ENCODE measurements around the gene CARMIL1. TPM values are rescaled to one million over a fixed set of nuclear protein-coding genes. Genes with fewer than 3 reads are reported as not detected.

The CARMIL1 gene
- total and polyA plus RNA-seq, 2 of the 8 experiments (the other 6 are each of a cell fraction or from before 2014, with no cell fraction given): 20.3 to 40.4 TPM

DNA sequence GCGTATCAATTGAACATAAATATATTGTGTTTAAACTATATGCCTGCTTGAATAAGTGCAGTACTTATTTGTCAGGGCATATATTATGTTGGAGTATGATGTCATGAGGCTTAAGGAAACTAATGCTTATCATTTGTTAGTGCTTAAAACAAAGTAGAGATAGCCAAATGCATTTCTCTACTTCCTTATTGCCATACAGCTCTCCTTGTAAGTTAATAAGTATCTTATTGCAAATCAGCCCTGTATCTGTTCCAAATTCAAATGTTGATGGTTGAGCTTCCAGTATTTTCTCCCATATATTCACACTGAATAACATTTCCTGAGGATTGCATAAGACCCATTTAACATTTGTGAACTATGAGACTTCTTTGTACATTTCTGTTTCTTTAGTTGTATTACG, 57.8 kb downstream of the CARMIL1 start:
- DNase-seq (ENCODE audit: low read depth in 1 of 2, low spot score in 2 of 2): no peak
- no peak overlapping the region for H2AFZ ChIP-seq (ENCODE audit: low read length)
- ChIA-PET POLR2A (ENCODE audit: partially characterized antibody) (no interaction called here), CTCF (ENCODE audit: partially characterized antibody) (interaction anchor here (0.9 to 1.3 kb wide), 2 partner anchors 10 to 71 kb away, joined by 3 read pairs; no protein-coding TSS in a partner anchor)
- no peaks in the 10 kb centered on the region for H3K27me3 ChIP-seq (replicated peaks in 1 of 4; ENCODE audit: control insufficient read depth in 3 of 4, extremely low read depth in 1 of 4, insufficient read depth in 3 of 4, low read length in 3 of 4)
- H3K9ac ChIP-seq (replicated peaks in 1 of 4; ENCODE audit: extremely low read depth in 1 of 4, low read depth in 3 of 4, low read length in 3 of 4): no peak overlapping the region
- H3K79me2 ChIP-seq (ENCODE audit: control insufficient read depth in 1 of 2, insufficient read depth in 2 of 2, low read length in 2 of 2): peaks cover 0 to 91% of the 10 kb centered on the region in 2 experiments; a peak in 3 of 4 replicates
- no peak overlapping the region for H3K27ac ChIP-seq (ENCODE audit: low read depth, low read length)
- H3K4me1 ChIP-seq (replicated peaks in 1 of 4; ENCODE audit: control insufficient read depth in 3 of 4, insufficient read depth in 4 of 4, low read length in 3 of 4): peaks cover 8 to 23% (median 13%) of the 10 kb centered on the region in 4 experiments
- H3K23me2 ChIP-seq (ENCODE audit: low read depth, low read length): no peaks in the 10 kb centered on the region
- no peak overlapping the region for H4K91ac ChIP-seq (replicated peaks; ENCODE audit: insufficient read length, low read length)
- TF ChIP-seq EZH2 (IDR thresholded peaks at IDR 0.05; ENCODE audit: low read depth, low read length, severe bottlenecking) (no peak), SRF (IDR thresholded peaks at IDR 0.05; ENCODE audit: low read depth, low read length) (no peak), POLR2AphosphoS5 (IDR thresholded peaks at IDR 0.05; ENCODE audit: low read depth, low read length) (no peak), BACH1 (IDR thresholded peaks at IDR 0.05; ENCODE audit: low read length) (no peak), NANOG (IDR thresholded peaks at IDR 0.05; ENCODE audit: insufficient read depth, low read depth, low read length, poor library complexity, severe bottlenecking) (no peak)
- H4K20me1 ChIP-seq (replicated peaks in 1 of 2; ENCODE audit: control insufficient read depth in 1 of 2, insufficient read depth in 2 of 2, low read length in 2 of 2): no peaks in the 10 kb centered on the region
- no peak overlapping the region for H2BK15ac ChIP-seq (ENCODE audit: low read length)
- no peak overlapping the region for H2BK5ac ChIP-seq (ENCODE audit: low read depth, low read length)
- H3K9me3 ChIP-seq (ENCODE audit: insufficient read depth in 2 of 2, low read depth in 1 of 2, low read length in 1 of 2): no peaks in the 10 kb centered on the region
- H2BK120ac ChIP-seq (replicated peaks; ENCODE audit: low read depth, low read length): no peak overlapping the region
- WGBS, 2 experiments (ENCODE audit: extremely low coverage in 1 of 2, insufficient coverage in 1 of 2, insufficient read length in 1 of 2, insufficient replicate concordance in 2 of 2, low coverage in 1 of 2, low lambda C conversion rate in 2 of 2, missing lambda C conversion rate in 1 of 2): 93% methylated on average over 2 of the region's 2 CpGs; no CpG with 5 or more reads in 1 of the 2 experiments
- no peak overlapping the region for H3K56ac ChIP-seq (replicated peaks; ENCODE audit: insufficient read length, low read depth, low read length)
- FAIRE-seq: no peak
- H3K23ac ChIP-seq (ENCODE audit: insufficient read length): no peak overlapping the region
- H3K18ac ChIP-seq (ENCODE audit: extremely low read depth, low read length): no peak overlapping the region
- no peak overlapping the region for H4K5ac ChIP-seq (ENCODE audit: insufficient read length, low read depth, low read length)
- H2BK12ac ChIP-seq (ENCODE audit: low read depth, low read length): no peak overlapping the region
- no peak overlapping the region for H3K4me2 ChIP-seq (ENCODE audit: insufficient read depth in 1 of 2, low read depth in 2 of 2, low read length in 2 of 2)
- H3K36me3 ChIP-seq (ENCODE audit: control insufficient read depth in 2 of 4, insufficient read depth in 4 of 4, low read length in 3 of 4): no peaks in the 10 kb centered on the region
- H4K8ac ChIP-seq (ENCODE audit: extremely low read depth, insufficient read depth, low read length): no peak overlapping the region
- H2AK5ac ChIP-seq (ENCODE audit: low read depth, low read length): no peak overlapping the region
- H3K4ac ChIP-seq (replicated peaks; ENCODE audit: insufficient read length, low read depth, low read length): no peak overlapping the region
- no peak overlapping the region for H3K14ac ChIP-seq (ENCODE audit: insufficient read length)
- H2BK20ac ChIP-seq (ENCODE audit: low read length): no peak overlapping the region
- H3K79me1 ChIP-seq (ENCODE audit: low read depth, low read length): peaks cover 8% of the 10 kb centered on the region; the same call in 1 of the 2 replicates
- no peak overlapping the region for H3K4me3 ChIP-seq (ENCODE audit: extremely low read depth in 1 of 4, insufficient read depth in 2 of 4, low read depth in 3 of 4, low read length in 4 of 4)

Measured in H1 (cell line).